SK-N-SH (cell line): Measurements from ENCODE around the gene PPM1E.

Experiments used
- CTCF ChIP-seq: fragments of 200-600 bp; sonication (generic); IDR thresholded peaks from 2 replicates; pipeline ENCODE4 v1.6.1; 2017; ENCODE audit warnings: antibody characterized with exemption, mild to moderate bottlenecking, moderate library complexity
- EP300 ChIP-seq, 2 experiments: IDR thresholded peaks; 2 replicates each; pipeline versions ENCODE4 v1.4.0 to v1.6.1; 2012; ENCODE audit warnings: borderline replicate concordance in 1 of 2, low read depth in 1 of 2, low read length in 1 of 2
- EZH2phosphoT487 ChIP-seq: fragments of 200-600 bp; sonication (generic); IDR thresholded peaks from 2 replicates; pipeline ENCODE4 v1.6.1; 2017; ENCODE audit warnings: low read depth, mixed run types, mild to moderate bottlenecking, antibody characterized with exemption, moderate library complexity, borderline replicate concordance
- FOSL2 ChIP-seq: IDR thresholded peaks from 2 replicates; pipeline ENCODE4 v1.4.0; 2012; ENCODE audit warnings: low read depth, mild to moderate bottlenecking, moderate library complexity, borderline replicate concordance
- MAX ChIP-seq: IDR thresholded peaks from 2 replicates; pipeline ENCODE4 v1.4.0; 2012; ENCODE audit warnings: low read depth
- NRF1 ChIP-seq: IDR thresholded peaks from 2 replicates; pipeline ENCODE4 v1.6.1; 2012; ENCODE audit warnings: low read depth, mild to moderate bottlenecking, low read length
- RFX5 ChIP-seq: IDR thresholded peaks from 2 replicates; pipeline ENCODE4 v1.6.1; 2012; ENCODE audit warnings: mild to moderate bottlenecking, improper control_type of control experiment, low read length
- SMC3 ChIP-seq: IDR thresholded peaks from 2 replicates; pipeline ENCODE4 v1.6.1; 2012; ENCODE audit warnings: low read depth, low read length, improper control_type of control experiment
- TEAD4 ChIP-seq: IDR thresholded peaks from 2 replicates; pipeline ENCODE4 v1.4.0; 2012; ENCODE audit warnings: mild to moderate bottlenecking, borderline replicate concordance; ENCODE audit not compliant: insufficient read depth
- TF ChIP-seq, protein P1 (sequence below): IDR thresholded peaks from 2 replicates; pipeline ENCODE4 v1.6.1; 2012; ENCODE audit warnings: mild to moderate bottlenecking, low read depth, low read length, moderate library complexity
- TF ChIP-seq, protein P2 (sequence below): IDR thresholded peaks from 2 replicates; pipeline ENCODE4; 2012

GRCh38 chr17:58956997-58957724 is 201.5 kb downstream of the PPM1E start:
- TF ChIP-seq, protein P1, sequence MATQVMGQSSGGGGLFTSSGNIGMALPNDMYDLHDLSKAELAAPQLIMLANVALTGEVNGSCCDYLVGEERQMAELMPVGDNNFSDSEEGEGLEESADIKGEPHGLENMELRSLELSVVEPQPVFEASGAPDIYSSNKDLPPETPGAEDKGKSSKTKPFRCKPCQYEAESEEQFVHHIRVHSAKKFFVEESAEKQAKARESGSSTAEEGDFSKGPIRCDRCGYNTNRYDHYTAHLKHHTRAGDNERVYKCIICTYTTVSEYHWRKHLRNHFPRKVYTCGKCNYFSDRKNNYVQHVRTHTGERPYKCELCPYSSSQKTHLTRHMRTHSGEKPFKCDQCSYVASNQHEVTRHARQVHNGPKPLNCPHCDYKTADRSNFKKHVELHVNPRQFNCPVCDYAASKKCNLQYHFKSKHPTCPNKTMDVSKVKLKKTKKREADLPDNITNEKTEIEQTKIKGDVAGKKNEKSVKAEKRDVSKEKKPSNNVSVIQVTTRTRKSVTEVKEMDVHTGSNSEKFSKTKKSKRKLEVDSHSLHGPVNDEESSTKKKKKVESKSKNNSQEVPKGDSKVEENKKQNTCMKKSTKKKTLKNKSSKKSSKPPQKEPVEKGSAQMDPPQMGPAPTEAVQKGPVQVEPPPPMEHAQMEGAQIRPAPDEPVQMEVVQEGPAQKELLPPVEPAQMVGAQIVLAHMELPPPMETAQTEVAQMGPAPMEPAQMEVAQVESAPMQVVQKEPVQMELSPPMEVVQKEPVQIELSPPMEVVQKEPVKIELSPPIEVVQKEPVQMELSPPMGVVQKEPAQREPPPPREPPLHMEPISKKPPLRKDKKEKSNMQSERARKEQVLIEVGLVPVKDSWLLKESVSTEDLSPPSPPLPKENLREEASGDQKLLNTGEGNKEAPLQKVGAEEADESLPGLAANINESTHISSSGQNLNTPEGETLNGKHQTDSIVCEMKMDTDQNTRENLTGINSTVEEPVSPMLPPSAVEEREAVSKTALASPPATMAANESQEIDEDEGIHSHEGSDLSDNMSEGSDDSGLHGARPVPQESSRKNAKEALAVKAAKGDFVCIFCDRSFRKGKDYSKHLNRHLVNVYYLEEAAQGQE = no peak
- TF ChIP-seq CTCF (no peak), EZH2phosphoT487 (no peak), EP300 (IDR thresholded peaks at IDR 0.05; ENCODE audit: borderline replicate concordance in 1 of 2, low read depth in 1 of 2, low read length in 1 of 2) (no peak), TEAD4 (no peak), SMC3 (no peak), MAX (no peak), RFX5 (no peak), NRF1 (no peak), FOSL2 (peak; percentile 37; the same call in 1 of the 2 replicates)
- TF ChIP-seq, protein P2, sequence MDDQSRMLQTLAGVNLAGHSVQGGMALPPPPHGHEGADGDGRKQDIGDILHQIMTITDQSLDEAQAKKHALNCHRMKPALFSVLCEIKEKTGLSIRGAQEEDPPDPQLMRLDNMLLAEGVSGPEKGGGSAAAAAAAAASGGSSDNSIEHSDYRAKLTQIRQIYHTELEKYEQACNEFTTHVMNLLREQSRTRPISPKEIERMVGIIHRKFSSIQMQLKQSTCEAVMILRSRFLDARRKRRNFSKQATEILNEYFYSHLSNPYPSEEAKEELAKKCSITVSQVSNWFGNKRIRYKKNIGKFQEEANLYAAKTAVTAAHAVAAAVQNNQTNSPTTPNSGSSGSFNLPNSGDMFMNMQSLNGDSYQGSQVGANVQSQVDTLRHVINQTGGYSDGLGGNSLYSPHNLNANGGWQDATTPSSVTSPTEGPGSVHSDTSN = peak; percentile 54
